Measurements from ENCODE around the gene PTRH2. TPM values are rescaled to one million over a fixed set of nuclear protein-coding genes. Genes with fewer than 3 reads are reported as not detected.

PTRH2 gene
- total RNA-seq, 1 experiment from 2014 or later, result 40.8 TPM

DNA sequence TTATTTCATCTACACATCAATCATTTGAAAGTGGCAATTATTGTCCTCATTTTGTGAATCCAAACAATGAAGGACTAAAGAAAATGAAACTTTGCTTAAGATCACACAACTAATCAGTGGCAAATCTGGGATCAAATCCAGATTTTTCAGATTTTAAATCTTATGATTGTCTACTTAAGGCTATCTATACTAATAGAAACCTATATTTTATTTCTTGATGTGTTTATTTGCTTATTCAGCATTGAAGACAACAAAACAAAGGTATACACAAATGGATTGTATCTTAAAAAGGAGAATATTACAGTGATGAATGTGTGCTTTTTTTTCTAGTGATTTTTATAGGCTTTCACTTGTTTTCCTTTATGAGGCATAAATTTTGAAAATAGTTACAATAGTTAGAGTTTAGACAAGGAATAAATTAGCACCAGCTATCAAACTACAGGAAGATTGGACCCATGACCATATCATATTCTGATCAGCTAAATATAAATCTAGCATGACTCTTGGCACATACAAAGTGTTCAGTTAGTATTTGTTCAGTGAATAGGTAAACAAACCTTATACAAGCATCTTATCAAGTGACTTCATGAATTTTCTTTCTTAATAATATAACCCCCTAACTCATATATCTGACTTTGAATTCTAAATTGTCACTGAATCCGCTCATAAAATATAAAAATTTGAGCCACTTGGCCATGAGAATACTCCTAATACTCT lies 20.7 kb upstream of the PTRH2 start:
- Histone ChIP-seq H2BK20ac (ENCODE audit: low read depth, low read length, poor library complexity, severe bottlenecking) (no peak overlapping the region), H4K8ac (replicated peaks; ENCODE audit: insufficient read length, low read depth, low read length) (no peak overlapping the region), H2AFZ (ENCODE audit: low read length) (no peak overlapping the region), H3K9ac (ENCODE audit: extremely low read depth, insufficient read length, low read length) (no peak overlapping the region), H3K14ac (ENCODE audit: insufficient read depth, low read length) (no peak overlapping the region), H2BK5ac (ENCODE audit: insufficient read length, low read length) (no peak overlapping the region), H3T11ph (ENCODE audit: low read length) (no peak overlapping the region), H3K27me3 (ENCODE audit: insufficient read depth, low read length) (no peaks in the 10 kb centered on the region), H3K79me1 (ENCODE audit: insufficient read depth, low read depth, low read length, poor library complexity, severe bottlenecking) (no peaks in the 10 kb centered on the region), H2AK5ac (ENCODE audit: insufficient read length, low read length) (no peak overlapping the region), H2BK120ac (ENCODE audit: low read depth, low read length, poor library complexity, severe bottlenecking) (no peak overlapping the region), H4K91ac (ENCODE audit: insufficient read length, low read depth, low read length) (no peak overlapping the region), H3K79me2 (ENCODE audit: insufficient read depth, low read length) (no peaks in the 10 kb centered on the region), H3K4me2 (ENCODE audit: insufficient read depth, insufficient read length, low read length) (no peak overlapping the region), H3K56ac (ENCODE audit: insufficient read length, low read depth, low read length) (no peak overlapping the region), H3K4ac (ENCODE audit: low read depth, low read length) (no peak overlapping the region), H3K23ac (ENCODE audit: insufficient read length, low read depth, low read length) (no peak overlapping the region), H3K9me3 (ENCODE audit: control insufficient read depth, low read depth, low read length) (no peaks in the 10 kb centered on the region), H4K5ac (ENCODE audit: insufficient read length, low read depth, low read length) (no peak overlapping the region), H2BK15ac (ENCODE audit: low read depth, low read length) (no peak overlapping the region), H3K23me2 (ENCODE audit: insufficient read length, low read depth, low read length, poor library complexity, severe bottlenecking) (no peaks in the 10 kb centered on the region), H2BK12ac (ENCODE audit: insufficient read length, low read depth, low read length) (no peak overlapping the region), H3K4me1 (ENCODE audit: insufficient read depth, low read length) (no peaks in the 10 kb centered on the region; the same call in 1 of the 2 replicates), H3K18ac (ENCODE audit: insufficient read length, low read depth, low read length) (no peak overlapping the region), H4K20me1 (ENCODE audit: control insufficient read depth, insufficient read depth, insufficient read length) (no peaks in the 10 kb centered on the region), H3K27ac (ENCODE audit: insufficient read length, low read depth, low read length) (no peak overlapping the region)
- Mint-ChIP-seq H3K4me3 (no peak overlapping the region), H3K36me3 (ENCODE audit: insufficient read depth in 1 of 3, low read depth in 3 of 3) (peaks cover 0 to 4% (median 0%) of the 10 kb centered on the region in 3 experiments; a peak in 1 of 7 replicates), H3K9me3 (no peaks in the 10 kb centered on the region), H3K4me1 (peaks cover 8 to 9% of the 10 kb centered on the region in 2 experiments), H3K27me3 (ENCODE audit: low read depth) (no peaks in the 10 kb centered on the region), H3K27ac (no peak overlapping the region)
- no peak for DNase-seq
- WGBS (ENCODE audit: extremely low coverage, insufficient read length, low lambda C conversion rate), result 100% methylated on average over 1 of the region's 1 CpG
- TF ChIP-seq, protein P1, sequence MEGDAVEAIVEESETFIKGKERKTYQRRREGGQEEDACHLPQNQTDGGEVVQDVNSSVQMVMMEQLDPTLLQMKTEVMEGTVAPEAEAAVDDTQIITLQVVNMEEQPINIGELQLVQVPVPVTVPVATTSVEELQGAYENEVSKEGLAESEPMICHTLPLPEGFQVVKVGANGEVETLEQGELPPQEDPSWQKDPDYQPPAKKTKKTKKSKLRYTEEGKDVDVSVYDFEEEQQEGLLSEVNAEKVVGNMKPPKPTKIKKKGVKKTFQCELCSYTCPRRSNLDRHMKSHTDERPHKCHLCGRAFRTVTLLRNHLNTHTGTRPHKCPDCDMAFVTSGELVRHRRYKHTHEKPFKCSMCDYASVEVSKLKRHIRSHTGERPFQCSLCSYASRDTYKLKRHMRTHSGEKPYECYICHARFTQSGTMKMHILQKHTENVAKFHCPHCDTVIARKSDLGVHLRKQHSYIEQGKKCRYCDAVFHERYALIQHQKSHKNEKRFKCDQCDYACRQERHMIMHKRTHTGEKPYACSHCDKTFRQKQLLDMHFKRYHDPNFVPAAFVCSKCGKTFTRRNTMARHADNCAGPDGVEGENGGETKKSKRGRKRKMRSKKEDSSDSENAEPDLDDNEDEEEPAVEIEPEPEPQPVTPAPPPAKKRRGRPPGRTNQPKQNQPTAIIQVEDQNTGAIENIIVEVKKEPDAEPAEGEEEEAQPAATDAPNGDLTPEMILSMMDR (conservative IDR thresholded peaks at IDR 0.05), result no peak
